DMS 273 treated with DMSO at 0.1 percent for 48 hours (cell line): ENCODE data around the gene IQSEC1.

ENCODE experiments used
- DNase-seq: peaks from one replicate; lab custom pipeline; 2025; lab: John Stamatoyannopoulos, UW

The IQSEC1 gene

DNA sequence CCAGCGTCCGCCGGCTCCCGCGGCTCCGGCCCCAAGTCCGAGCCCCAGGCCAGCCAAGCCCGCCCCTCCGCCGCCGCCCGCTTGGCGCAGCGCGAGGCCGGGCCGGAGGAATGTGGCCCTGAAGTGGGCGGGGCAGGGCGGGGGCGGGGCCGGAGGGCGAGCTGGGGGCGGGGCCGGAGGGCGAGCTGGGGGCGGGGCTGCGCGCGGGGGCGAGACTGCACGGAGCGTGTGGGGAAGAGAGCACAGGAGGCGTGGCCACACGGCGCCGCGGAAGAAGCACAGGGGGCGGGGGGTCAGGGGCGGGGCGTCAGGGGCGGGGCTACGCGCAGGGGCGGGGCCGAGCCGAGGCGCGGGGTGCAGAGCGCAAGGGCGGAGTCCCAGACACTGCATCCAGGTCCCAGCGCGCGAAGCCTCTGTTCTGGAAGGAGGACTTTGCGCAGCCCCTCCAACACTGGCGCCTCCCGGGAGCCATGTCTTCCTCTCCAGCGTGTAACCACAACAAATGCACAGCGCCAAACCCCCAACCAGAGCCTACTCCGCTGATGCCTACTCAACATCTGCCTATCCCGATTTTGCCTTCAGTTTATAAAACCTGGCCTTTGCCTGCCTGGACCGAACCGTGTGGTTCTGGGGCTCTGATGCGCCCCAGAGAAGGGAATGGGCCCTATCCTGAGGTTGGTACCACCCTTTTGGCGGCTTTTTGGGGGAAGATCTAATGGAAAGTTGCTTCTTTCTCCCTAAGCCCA is 105.5 kb downstream of the IQSEC1 start:
- DNase-seq, result no peak

DNA sequence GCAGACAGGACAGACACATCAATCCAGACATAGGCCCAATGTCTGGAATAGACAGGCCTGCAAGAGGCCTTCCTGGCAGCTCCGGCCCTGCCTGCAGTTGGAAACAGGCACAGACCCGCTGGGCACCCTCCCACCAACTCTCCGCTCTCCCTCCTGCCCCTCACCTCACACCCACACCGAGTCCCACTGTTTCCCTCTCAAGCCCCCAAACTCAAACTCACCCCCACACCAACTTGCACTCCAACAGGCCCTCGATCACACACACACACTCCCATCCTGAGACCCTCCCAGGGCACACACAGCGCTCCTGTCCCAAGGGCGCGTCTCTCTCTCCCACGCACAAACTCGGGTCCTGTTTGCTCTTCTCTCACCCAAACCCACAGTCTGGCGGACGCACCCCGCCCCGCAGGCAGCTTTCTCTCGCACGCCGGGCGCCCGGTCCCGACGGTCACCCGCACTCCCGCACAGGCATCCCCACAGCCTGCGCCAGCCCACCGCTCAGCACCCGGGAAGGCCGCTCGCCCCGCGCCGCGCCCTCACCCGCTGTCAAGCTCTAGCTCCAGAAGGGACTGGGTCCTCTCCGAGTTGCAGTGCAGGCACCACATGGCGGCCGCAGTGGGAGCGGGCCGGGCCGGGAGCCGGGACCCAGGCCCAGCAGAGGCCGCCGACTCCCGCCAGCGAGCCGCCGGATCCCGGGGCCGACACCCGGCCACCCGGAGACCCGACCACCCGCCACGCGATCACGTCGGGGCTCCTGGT is 106.2 kb downstream of the IQSEC1 start:
- DNase-seq, result no peak

DNA sequence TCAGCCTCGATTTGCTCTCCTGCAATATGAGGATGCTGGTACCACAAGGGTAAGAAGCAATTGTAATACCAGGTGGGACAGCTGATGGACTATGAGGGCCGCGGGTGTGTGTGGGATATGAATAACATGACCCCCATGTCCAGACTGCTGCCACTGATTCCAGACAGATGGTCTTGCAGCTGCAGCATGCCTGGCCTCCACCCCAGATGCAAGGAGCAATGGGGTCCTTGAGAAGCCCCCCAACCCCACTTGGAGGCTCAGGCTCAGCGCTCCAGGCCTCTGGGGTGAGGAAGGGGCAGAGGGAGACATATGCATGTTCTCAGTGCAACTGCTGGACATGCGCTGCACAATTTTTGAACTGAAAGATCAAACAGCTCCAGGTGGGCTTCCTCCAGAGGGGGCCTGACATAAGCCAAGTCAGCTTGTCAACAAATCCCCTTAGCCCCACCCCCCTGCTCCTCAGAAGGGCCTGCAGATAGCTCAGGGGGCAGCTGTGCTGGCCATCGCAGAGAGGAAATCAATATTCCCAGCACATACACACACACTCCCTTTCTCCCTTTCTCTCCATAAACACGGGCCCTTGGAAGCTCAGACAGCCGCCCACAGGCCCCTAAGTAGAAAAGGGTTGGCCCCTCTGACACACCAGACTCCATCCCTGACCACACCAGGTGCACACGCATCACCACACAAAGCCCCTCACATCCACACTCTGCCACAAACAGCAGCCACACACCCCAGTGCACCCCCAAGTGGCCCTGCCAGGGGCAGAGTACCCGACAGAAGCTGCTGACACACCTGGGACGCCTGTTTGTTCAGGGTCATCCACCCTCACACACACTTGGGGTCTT is 107.0 kb downstream of the IQSEC1 start:
- DNase-seq, result no peak

DNA sequence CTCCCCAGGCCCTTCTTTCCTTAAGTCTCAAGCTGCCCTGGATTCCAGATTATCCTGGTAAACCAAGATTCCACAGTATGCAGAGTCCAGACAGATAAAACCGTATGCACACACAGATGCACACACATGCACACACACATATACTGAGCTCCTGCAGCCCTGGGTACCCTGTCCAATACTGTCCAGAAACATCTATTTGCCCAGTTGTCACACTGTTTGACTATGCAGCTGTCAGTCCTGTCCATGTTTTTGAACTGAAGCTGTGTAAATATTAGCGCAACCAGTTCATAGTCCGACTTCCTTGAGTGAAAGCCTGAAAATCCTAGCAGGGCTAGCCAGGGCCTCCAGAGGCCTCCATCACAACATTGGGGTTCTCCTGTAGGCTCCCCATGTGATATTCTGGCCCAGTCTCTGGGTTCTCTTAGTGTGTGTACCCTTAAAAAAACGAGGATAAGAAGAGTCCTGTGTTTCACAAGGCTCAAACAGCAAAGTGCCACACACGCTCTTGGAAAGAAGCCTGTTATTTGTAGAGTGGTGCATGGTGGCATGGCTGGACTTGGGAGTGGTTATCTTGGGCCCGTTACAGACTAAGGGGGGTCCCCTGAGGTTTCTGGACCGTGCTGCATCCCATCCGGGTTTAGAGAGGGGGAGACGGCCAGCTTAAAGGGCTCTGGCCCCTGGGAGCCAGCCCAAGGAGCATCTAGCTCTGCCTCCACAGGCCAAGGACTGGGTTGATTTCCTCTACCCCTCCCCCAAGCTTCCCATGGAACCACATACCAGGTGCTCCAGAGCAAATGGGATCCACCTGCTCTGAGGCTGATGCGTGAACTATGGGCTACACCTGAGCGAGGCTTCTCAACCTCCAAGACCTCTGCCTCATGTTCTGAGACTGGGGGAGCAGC is 108.3 kb downstream of the IQSEC1 start:
- DNase-seq, result no peak

DNA sequence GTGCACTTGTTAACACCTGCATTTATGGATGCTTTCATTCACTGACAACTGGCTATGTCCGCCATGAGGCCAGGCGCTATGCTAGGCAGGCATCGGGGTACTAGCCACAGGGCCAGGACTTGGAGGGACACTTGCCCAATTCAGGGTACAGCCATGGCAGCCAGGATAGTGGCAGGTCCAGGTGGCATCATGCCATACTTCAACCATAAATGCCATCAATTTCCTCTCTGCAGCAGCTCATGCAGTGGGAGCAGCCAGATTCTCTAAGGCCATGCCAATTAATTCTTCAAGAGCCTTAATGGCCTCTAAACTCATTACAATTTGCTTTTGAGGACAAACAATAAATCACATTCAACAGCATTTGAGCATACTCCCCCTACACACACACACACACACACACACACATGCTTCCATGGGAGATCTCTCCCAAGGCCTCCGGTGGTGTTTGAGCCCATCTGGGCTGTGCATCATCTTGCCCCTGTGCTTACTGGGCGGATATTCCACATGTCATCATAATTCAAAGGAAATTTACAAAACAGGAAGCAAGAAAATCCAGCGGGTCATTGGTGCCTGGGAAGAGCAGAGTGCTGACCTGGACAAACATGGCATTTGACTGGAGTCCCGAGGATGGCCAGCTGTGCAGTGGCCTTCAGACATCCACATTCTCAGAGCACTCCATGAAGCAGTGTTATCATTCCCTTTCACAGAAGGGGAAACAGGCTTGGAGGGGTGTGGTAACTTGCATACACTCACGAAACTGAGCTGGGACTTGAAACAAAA is 109.1 kb downstream of the IQSEC1 start:
- DNase-seq, result no peak

DNA sequence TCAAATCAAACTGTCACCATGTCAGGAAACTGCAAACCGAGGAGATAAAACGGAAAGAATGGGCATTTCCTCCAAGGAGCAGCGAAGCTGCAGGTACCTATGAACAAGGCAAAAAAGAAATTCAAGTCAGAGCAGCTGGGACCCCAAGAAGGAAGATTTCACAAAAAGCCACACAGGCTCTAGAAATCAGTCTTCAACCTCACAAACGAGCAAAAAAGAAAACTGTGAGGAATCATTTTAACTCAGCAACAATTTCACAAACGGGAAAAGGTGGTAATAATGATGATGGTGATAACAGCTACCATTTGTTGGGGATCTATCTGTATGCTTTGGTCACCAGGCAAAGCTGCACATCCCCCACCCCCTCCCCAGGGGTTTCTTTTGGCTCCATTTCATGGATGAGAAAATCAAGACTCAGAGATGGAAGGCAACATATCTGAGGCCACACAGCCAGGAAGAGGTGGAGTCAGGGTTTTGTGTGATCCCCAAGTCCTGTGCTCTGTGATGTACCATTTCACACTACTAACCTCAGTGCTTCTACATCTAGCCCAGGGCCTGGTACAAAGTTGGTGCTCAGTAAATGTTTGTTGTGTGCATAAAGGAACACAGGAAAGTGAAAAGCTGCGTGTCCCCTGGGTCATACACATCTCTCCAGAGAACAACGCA is 109.9 kb downstream of the IQSEC1 start:
- DNase-seq, result no peak

DNA sequence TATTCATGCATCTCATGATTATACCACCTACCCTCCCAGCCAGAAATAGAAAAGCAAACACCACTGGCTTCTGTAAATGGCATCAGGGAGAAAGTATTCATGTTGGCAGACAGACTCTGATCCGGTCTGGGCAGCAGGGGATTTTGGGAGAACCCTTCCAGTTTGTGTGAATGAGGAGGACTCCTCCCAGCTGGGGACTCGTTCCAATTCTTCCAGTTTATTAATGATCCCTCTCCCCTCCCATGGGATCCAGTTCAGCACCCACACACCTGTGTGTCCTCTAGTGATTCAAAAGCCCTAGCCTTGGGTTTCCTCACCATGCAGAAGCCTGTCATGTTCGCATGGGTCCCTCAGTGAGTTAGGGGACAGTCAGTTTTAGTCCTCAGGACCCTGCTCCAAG is 110.9 kb downstream of the IQSEC1 start:
- DNase-seq, result no peak

DNA sequence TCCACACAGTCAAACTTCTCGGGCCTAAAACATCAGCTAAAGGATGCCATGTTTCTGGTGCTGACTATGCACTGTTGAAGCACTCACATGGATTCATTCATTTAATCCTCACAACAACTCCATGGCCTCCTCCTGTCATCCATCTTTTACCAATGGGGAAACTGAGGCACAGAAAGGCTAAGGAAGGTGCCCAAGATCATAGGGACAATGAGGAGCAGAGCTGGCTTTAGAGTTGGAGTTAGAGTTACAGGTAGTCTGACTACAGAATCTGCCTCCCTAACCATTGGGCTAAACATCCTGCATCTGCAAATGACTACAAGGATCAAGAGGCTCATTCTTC is 111.6 kb downstream of the IQSEC1 start:
- DNase-seq, result no peak

DNA sequence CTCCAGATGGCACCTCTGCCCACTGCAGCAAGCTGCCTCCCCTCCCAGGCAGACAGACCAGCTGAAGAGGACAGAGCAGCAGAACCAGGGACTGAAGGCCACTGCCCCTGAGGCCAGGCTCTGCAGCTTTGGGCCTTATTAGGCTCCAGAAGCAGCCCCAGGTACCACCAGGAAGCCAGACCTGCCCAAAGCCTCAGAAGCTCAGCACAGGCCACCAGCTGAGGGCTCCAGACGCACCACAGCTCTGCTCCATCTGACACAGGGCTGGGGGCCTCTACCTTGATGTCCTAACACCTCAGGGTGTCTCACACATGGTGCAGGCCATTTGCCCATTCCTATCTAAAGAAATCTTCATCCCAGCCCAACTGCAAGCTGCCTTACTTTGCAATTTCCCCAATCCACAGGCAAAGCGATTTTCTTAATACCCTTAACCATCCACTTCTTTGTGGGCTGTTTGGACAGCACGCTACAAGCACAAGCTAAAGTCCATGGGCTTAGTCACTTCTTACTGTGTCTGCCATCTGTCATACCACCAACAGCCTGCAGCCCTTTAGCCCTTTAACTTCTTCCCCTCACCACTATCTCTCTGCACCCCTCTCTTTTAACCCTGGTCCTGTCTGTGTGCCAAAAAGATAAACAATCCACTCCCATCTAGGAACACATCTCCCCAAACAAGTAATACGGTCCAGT is 112.1 kb downstream of the IQSEC1 start:
- DNase-seq, result no peak

DNA sequence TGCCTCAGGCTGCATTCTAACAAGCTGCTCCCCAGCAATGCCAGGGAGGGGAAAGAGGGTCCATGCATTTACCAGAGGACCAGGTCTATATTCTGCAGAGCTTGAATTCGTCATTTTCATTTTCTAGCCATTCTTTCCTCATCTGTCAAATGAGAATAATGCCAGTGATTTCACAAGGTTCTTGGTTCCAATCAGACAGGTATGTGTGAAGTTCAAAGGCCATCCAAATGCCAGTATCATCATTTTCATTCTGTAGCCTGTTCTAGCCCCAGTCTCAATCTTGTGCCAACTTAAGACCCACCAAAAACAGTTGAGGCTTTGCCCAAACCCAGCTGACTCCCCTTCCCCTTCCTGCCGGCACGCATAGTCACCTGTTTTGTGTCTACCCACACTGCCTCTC is 112.7 kb downstream of the IQSEC1 start:
- no peak for DNase-seq

DNA sequence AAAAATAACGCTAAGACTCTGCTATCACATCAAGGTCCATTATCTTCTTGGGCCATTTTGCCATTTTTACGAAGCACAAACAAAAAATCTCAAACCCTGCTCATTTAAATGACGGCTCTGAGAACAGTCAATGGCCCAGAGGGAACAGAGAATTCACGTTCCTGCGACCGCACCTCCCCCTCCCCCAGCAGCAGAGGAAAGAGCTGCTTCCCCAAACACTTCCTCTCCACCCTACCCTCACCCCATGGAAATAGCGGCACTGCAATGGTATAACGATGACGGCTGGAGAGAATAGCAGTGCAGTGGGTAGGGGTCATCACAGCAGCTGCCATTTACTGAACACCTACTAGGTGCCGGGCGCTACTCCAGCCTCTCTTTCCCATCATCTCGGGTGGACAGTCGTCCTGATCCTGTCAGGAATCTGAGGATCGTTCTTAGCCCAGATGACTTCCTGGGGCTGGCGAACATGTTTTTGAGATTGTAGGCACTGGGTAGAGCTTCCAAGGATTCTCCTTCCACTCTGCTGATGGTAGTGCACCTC is 113.3 kb downstream of the IQSEC1 start:
- no peak for DNase-seq

DNA sequence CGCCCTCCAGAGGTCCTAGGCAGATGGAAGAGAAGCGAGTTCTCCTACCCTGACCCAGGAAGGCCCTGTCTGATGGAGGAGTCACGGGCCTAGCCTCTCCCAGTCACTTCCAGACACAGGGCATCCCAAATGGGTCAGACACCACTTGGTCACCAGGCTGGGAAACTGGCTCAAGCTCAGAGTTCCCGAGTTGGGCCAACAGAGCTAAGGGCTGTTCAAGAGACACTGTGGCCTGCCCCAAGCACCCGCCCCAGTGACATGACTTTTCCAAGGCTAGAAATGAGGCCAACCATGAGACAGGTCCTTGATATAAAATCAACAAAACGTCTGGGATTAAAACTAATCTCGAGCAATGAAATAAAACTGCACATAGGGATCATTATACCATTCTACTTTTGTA is 113.8 kb downstream of the IQSEC1 start:
- DNase-seq, result no peak

DNA sequence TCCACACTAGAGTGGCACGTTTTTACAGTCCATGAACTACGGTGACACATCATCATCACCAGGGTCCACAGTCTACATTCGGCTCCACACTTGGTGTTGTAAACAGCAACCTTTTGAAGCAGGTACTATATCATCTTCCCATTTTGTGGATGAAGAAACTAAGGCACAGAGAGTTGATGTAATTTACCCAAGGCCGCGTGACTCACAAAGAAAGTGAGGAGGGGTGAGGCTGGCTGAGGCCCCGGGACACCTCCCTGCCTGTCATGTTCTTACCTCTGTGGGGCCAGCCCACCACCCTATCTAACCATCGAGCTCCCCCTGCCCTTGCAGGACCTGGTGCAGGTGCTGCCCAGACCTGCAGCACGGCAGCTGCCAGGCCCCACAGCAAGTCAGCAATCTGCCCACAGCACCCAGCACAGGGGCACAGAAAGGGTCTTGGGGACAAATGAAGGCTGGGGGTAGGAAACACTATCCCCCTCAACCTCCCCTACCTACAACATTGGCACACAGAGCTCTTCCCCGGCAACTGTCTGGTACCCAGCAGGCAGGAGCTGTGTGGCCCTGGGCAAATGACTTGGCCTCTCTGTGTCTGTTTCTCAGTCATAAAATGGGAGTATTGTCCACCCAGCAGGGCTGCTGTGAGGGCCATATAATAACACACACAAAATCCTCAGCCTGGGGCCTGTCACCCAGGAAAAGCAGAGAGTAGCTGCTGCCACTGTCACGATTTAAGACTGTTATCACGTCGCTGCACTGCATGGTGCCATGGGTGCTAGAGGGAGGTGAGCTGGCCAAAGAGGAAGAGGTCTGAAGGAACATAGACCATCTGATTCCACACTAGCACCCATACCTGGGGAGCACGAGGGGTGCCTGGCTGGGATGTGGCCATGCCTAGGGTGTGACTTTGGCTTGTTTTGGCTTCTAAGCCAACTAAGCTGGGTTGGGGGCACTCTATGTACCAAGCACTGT is 115.1 kb downstream of the IQSEC1 start:
- no peak for DNase-seq

DNA sequence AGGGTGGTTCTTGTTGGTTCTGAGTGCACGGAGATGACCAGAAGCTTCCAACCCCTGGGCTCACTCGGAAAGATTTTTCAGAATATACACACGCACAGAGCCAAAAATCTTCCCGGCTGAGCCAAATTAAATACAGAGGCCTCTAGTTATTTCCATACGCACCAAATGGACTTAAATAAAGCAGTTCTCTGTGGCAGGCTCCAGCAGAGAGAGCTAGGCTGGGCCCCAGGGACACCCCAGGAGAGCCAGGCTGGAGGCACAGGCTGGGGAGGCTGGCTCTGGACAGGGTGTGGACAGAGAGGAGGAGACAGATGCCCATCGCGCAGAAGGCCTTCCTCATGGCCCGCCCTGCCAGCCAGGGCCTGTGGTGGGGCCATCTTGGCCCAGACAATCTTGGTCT is 115.9 kb downstream of the IQSEC1 start:
- DNase-seq, result no peak

DNA sequence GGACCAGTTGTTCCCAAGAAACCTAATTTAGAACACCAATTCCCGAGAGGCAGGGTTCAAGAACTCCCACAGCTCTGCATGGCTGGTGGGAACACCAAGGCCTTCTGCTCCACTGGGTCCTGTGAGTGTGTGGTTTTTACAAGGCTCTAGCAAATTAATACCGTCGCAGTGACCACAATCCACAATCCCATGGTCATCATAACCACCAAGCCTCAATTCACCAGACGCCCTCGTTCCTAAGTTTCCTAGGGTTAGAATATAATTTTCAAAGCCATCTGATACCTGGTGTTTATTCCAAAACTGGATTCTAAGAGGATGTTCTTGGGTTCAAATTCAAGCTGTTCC is 116.9 kb downstream of the IQSEC1 start:
- DNase-seq, result no peak

DNA sequence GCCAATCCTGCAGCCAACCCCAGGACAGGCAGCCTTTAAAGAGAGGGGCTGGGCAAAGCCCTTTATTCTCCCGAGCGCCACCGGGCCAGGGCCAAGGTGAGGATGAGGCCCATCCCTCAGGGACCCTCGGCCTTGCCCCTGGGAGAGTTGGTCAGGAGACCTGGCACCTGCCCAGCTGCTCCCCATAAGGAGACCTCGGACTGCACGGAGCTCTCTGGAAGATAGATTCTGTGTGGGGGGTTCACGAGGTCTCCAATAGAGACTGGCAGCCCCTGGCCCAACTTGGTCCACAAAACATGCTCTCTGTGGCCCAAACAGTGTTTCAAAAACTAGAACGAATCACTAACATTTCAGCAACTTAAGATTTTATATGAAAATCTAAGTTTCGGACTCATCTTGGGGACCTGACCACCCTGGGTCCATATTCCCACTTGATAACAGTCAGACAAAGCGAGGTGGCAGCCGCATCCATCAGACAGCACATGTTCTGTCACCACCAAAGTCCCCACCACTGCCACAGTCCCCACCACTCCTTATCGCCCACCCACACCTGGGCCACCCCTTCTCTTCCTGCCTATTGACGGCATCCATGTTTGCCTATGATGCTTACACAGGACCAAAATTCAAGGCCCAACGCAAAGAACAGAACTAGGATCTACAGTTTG is 117.4 kb downstream of the IQSEC1 start:
- DNase-seq, result no peak

DNA sequence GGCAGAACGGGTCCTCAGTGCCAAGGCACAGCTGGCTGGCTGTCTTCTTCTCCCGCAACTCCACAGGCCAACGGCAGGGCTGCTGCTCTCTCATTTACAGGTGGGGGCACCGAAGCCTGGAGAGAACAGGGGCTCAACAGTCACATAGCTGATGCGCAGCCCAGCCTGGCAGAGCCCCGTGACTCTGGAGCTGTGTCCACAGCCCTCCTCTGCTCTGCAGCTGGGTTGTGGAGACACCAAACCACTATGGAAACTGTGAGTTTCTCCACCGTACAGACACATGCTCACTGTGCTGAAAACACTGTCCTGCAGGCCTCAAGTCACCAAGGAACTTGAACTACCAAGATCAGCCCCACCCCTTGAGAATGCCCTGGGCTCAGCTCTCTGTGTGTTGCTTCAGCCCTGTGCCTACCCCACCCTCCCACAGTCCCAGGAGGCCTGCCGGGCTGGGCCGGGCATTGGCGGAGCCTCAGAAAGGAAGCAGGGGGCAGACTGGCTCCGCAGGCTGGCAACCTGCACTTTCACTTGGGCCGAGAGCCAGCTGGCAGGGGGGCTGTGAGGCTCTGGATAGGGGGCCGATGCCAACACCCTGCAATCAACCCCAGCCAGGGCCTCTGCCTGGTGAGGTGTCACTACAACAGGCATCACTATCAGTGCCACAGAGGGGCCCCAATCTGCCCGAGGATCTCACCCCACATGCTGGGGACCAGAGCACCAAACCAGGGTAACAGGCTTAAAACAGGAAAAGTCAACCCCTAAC is 118.2 kb downstream of the IQSEC1 start:
- no peak for DNase-seq
